Peyer's patch (tissue), 4 donors: ENCODE data around the gene RTP5.

Experiments
- POLR2A ChIP-seq, 2 donors: fragments of 450-650 bp; IDR thresholded peaks; one replicate each; pipeline ENCODE4 v1.5.1; 2017; ENCODE audit warnings: antibody characterized with exemption in 2 of 2, mild to moderate bottlenecking in 2 of 2, moderate library complexity in 2 of 2
- TF ChIP-seq, protein P1 (sequence below), 6 experiments: fragments of 450-650 bp in 4 of 6; fragments of 200-600 bp in 2 of 6; sonication (generic) in 1 of 6; IDR thresholded peaks; one replicate each; pipeline ENCODE4 v1.5.1; 2017 to 2019; ENCODE audit warnings: antibody characterized with exemption in 6 of 6, mild to moderate bottlenecking in 3 of 6, moderate library complexity in 1 of 6

DNA sequence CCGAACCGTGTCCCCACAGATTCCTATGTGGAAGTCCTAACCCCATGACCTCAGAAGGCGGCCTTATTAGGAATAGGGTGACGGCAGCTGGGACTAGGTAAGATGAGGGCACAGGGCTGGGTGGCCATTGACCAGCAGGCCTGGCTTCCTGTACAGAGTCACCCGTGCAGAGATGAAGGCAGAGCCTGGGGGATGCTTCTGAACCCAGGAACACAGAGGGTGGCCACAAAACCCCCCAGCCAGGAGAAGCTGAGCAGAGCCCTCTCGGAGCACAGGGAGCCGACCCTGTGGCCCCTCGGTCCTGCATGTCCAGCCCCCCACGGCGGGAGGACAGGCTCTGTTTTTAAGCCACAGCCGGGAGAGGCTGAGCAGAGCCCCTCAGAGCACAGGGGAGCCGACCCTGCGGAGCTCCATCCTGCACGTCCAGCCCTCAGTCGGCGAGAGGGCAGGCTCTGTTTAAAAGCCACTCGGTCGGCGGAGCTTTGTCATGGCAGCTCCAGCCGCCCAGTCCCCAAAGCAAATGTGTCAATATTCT, 13.6 kb upstream of the RTP5 start:
- no peak for TF ChIP-seq POLR2A (IDR thresholded peaks at IDR 0.05)
- TF ChIP-seq, protein P1, sequence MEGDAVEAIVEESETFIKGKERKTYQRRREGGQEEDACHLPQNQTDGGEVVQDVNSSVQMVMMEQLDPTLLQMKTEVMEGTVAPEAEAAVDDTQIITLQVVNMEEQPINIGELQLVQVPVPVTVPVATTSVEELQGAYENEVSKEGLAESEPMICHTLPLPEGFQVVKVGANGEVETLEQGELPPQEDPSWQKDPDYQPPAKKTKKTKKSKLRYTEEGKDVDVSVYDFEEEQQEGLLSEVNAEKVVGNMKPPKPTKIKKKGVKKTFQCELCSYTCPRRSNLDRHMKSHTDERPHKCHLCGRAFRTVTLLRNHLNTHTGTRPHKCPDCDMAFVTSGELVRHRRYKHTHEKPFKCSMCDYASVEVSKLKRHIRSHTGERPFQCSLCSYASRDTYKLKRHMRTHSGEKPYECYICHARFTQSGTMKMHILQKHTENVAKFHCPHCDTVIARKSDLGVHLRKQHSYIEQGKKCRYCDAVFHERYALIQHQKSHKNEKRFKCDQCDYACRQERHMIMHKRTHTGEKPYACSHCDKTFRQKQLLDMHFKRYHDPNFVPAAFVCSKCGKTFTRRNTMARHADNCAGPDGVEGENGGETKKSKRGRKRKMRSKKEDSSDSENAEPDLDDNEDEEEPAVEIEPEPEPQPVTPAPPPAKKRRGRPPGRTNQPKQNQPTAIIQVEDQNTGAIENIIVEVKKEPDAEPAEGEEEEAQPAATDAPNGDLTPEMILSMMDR (IDR thresholded peaks at IDR 0.05): no peak
